HG03039 (cell line): ENCODE results near the gene MOB1B.
"Not testable (repeated sequence)": the region's sequence is repeated elsewhere in the genome, so short reads cannot be mapped to it uniquely, and the experiment has no call there.

Experiments
- ATAC-seq: cut with Tn5 transposase; IDR thresholded peaks from one replicate; pipeline ENCODE4 v1.9.1; 2021; ENCODE audit warnings: mild to moderate bottlenecking, moderate library complexity; ENCODE audit not compliant: unreplicated experiment

Gene MOB1B

DNA sequence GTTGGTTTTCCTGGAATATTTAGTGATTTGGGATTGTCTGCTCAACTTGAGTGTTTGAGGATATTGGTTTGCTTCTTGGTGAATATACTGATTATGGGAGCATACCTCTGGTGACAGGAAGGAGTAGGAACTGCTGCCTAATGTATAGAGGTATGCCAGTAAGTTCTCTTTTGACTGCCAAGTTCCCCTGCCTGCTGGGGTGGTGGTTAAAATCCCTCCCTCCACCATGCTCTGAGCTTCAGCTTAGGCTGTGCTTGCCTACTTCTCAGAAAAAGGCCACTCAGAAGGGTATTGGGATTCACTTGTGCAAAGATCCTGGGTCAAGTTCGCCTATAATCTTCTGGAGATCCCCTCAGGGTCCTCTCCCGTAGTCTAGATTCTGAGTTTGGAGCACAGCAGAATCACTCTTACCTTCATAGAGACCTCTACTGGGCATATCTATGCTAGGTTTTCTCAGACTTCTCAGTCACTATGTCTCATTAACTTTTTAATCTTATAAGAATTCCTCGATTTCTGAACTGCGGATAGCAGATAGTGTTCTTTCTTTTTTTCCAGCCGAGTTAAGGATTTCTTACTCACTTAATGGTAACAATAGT lies 46.6 kb downstream of the MOB1B start:
- ATAC-seq: no peak

- no peak for ATAC-seq
Observed at GRCh38 chr4:70954032-70954431, 51.9 kb downstream of the MOB1B start.

DNA sequence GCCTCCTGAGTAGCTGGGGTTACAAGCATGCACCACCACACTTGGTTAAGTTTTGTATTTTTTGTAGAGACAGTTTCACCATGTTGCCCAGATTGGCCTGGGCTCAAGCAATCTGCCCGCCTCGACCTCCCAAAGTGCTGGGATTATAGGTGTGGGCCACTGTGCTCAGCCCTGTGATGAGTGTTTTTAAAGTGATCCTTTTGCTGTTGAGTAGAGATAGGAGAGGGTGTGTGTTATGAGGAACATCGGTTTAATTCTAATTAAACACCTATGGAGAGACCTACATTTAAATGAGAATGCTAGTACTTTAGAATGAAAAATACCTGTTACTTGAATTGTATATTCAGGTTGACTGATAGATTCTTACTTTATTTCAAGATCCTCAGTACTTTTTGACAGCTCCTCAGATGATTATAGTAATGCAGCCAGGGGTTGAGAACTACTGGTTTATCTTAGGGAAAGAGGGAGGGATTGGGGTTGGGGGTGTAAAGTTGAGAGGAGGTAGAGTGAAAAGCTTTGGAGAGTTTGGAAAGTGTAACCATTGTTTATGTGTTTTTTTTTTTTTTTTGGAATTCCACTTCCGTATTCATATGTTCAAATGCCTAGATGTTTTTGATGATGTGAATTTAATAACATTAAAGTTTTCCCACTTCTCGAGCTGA lies 54.5 kb downstream of the MOB1B start:
- ATAC-seq: no peak

- ATAC-seq: no peak
Observed at GRCh38 chr4:70958681-70959080, 56.5 kb downstream of the MOB1B start.

DNA sequence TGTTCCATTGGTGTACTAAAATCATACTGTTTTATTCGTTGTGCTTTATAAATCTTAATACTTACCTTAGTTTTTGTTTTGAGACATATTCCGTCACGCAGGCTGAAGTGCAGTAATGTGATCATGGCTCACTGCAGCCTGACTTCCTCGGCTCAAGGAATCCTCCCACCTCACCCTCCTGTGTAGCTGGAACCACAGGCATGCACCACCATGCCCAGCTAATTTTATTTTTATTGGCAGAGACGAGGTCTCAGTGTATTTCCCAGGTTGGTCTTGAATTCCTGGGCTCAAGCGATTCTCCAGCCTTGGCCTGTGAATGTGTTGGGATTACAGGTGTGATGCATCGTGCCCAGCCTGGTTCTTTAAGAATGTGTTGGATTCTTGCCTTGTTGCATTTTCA lies 66.9 kb downstream of the MOB1B start:
- no peak for ATAC-seq

- no peak for ATAC-seq
Observed at GRCh38 chr4:70976252-70976651, 74.1 kb downstream of the MOB1B start.

- ATAC-seq: no peak
Observed at GRCh38 chr4:70979445-70980008, 77.4 kb downstream of the MOB1B start.

- ATAC-seq: no peak
Observed at GRCh38 chr4:70980196-70980595, 78.0 kb downstream of the MOB1B start.

DNA sequence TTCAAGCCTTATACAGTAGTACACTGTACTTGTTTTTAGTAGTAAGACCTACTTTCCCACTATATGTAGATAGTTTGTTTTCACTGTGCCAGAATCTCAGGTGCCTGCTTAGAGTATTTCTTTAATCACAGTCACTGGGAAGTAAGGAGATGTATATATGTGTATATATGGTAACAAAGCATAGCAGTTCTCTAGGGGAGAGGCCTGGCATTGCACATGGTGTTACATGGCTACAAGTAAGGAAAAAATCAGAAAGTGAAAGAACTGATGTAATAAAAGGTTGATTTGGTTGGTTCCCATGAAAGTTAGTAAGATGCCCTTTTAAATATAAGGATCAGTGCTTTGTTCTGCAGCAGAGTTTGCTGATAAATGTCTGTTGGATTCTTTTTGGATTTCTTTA lies 81.9 kb downstream of the MOB1B start:
- ATAC-seq: no peak

GRCh38 chr4:70984589-70984988 lies 82.4 kb downstream of the MOB1B start:
- ATAC-seq: no peak

GRCh38 chr4:70991596-70991995 lies 89.4 kb downstream of the MOB1B start:
- ATAC-seq: no peak

GRCh38 chr4:70992391-70992881 lies 90.3 kb downstream of the MOB1B start:
- ATAC-seq: no peak

DNA sequence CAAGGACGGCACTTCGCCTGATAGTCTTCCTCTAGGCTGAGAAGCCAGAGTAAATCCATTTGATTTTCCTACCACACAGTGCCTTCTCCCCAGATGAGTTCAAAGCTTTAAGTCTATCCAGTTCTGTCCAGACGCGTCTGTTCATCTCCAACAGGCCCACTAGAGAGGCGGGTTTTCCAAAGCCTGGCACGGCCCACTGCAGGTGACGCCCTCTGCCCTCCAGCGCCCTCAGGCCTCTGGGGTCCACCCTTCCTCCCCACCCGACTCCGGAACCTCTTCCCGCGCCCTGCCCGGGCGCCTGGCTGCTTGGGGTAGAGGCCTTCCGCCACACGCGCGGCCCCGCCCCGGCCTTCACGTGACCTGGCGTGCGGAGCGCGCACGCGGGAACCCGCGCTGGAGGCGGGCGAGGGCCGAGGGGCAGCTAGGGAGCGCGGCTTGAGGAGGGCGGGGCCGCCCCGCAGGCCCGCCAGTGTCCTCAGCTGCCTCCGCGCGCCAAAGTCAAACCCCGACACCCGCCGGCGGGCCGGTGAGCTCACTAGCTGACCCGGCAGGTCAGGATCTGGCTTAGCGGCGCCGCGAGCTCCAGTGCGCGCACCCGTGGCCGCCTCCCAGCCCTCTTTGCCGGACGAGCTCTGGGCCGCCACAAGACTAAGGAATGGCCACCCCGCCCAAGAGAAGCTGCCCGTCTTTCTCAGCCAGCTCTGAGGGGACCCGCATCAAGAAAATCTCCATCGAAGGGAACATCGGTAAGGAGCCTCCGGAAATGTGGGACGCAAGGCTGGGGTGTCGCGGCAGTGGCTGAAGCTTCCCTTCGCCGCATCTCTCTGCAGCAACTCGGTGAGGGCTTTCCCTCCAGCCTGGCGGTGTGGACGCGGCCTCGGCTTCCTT lies 91.3 kb downstream of the MOB1B start, which contains the start of gene DCK:
Gene DCK, plus strand, starts transcription at position 469 of the 888 bp plus-strand sequence. Its CDS starts 187 bp downstream, at position 656.
- peak; percentile 86 for ATAC-seq

GRCh38 chr4:70994069-70994366 lies 91.8 kb downstream of the MOB1B start:
- ATAC-seq: no peak

GRCh38 chr4:70994387-70995099 lies 92.4 kb downstream of the MOB1B start:
- ATAC-seq: peak; percentile 29

DNA sequence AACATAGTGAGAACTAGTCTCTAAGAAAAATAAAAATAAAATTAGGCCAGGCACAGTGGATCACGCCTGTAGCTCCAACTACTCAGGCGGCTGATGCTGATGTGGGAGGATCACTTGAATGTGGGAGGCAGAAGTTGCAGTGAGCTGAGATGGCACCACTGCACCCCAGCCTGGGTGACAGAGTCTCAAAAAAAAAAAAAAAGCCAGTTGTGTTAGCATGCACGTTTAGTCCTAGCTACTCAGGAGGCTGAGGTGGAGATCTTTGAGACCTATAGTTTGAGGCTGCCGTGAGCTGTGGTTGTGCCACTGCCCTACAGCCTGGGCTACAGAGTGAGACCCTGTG lies 93.8 kb downstream of the MOB1B start:
- ATAC-seq: no peak

DNA sequence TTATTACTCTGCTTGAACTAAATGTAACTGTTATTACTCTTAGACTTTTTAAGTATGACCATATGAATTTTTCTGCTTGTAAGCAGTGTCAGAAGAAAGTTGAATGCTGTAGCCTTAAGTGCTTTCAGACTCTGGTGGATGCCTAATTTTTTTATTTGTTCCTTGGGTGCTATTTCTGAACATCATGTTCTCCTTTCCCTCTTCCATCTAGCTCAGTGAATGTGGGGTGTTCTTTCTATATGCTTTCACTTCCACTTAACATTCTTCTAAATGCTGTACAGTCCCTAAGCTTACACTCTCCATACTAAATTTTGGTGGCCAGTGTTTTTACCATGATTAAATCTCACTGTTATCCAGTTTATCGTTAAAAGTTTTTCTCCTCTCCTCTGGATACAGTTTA lies 94.9 kb downstream of the MOB1B start:
- ATAC-seq: no peak

- no peak for ATAC-seq
Observed at GRCh38 chr4:70997546-70997945, 95.4 kb downstream of the MOB1B start.

DNA sequence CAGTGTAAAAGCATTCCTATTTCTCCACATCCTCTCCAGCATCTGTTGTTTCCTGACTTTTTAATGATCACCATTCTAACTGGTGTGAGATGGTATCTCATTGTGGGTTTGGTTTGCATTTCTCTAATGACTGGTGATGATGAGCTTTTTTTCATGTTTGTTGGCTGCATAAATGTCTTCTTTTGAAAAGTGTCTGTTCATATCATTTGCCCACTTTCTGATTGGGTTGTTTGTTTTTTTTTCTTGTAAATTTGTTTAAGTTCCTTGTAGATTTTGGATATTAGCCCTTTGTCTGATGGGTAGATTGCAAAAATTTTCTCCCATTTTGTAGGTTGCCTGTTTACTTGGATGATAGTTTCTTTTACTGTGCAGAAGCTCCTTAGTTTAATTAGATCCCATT lies 97.5 kb downstream of the MOB1B start:
- not testable (repeated sequence) for ATAC-seq

DNA sequence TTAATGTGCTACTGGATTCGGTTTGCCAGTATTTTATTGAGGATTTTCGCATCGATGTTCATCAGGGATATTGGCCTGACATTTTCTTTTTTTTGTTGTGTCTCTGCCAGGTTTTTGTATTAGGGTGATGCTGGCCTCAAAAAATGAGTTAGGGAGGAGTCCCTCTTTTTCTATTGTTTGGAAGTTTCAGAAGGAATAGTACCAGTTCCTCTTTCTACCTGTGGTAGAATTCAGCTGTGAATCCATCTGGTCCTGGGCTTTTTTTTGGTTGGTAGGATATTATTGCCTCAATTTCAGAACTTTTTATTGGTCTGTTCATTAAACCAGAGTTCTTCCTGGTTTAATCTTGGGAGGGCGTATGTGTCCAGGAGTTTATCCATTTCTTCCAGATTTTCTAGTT lies 99.2 kb downstream of the MOB1B start:
- not testable (repeated sequence) for ATAC-seq

GRCh38 chr4:71004281-71004851 lies 102.2 kb downstream of the MOB1B start:
- ATAC-seq: no peak
